ENCODE results near the gene SWAP70. TPM values are rescaled to one million over a fixed set of nuclear protein-coding genes. Genes with fewer than 3 reads are reported as not detected.

SWAP70 gene
- total RNA-seq, 2 donors from 2014 or later = 18.7 to 33.4 TPM

- Histone ChIP-seq H3K27me3 (no peaks in the 10 kb centered on the region), H3K4me1 (no peaks in the 10 kb centered on the region), H3K4me3 (no peak overlapping the region), H3K9me3 (no peaks in the 10 kb centered on the region), H3K36me3 (no peaks in the 10 kb centered on the region), H3K27ac (no peak overlapping the region)
- TF ChIP-seq, protein P1, sequence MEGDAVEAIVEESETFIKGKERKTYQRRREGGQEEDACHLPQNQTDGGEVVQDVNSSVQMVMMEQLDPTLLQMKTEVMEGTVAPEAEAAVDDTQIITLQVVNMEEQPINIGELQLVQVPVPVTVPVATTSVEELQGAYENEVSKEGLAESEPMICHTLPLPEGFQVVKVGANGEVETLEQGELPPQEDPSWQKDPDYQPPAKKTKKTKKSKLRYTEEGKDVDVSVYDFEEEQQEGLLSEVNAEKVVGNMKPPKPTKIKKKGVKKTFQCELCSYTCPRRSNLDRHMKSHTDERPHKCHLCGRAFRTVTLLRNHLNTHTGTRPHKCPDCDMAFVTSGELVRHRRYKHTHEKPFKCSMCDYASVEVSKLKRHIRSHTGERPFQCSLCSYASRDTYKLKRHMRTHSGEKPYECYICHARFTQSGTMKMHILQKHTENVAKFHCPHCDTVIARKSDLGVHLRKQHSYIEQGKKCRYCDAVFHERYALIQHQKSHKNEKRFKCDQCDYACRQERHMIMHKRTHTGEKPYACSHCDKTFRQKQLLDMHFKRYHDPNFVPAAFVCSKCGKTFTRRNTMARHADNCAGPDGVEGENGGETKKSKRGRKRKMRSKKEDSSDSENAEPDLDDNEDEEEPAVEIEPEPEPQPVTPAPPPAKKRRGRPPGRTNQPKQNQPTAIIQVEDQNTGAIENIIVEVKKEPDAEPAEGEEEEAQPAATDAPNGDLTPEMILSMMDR (IDR thresholded peaks at IDR 0.05) = no peak
- no peak for DNase-seq (ENCODE audit: low spot score)
Measured at GRCh38 chr11:9672918-9673317, 9.0 kb downstream of the SWAP70 start.

GRCh38 chr11:9675691-9676090 lies 11.8 kb downstream of the SWAP70 start:
- Histone ChIP-seq H3K4me3 (no peak overlapping the region), H3K9me3 (no peaks in the 10 kb centered on the region), H3K27ac (no peak overlapping the region), H3K4me1 (no peaks in the 10 kb centered on the region), H3K36me3 (no peaks in the 10 kb centered on the region), H3K27me3 (no peaks in the 10 kb centered on the region)
- DNase-seq (ENCODE audit: low spot score) = no peak
- TF ChIP-seq, protein P1 (IDR thresholded peaks at IDR 0.05) = no peak

DNA sequence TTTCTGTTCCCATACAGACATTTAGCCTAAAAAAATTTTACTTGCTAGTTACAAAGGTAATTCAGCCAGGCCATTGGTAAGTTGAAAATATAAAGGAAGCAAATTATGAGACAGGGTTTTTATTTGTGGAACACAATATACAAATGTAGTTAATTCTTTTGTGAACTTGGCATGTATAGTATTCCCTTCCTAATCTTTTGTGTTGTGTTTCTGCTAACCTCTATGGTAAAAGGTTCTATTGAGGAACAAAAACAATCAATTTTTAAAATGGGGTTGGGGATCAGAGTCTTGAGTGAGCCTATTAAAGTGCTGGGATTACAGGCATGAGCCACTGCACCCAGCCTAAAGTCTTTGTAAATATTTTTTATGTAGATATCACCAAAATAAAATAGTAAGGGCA lies 14.1 kb downstream of the SWAP70 start:
- H3K36me3 ChIP-seq = no peaks in the 10 kb centered on the region
- TF ChIP-seq, protein P1 (IDR thresholded peaks at IDR 0.05) = no peak
- no peaks in the 10 kb centered on the region for H3K9me3 ChIP-seq
- no peak for DNase-seq (ENCODE audit: low spot score)
- no peak overlapping the region for H3K27ac ChIP-seq
- H3K4me3 ChIP-seq = no peak overlapping the region
- peaks cover 0 to 10% of the 10 kb centered on the region in 2 donors for H3K4me1 ChIP-seq
- no peaks in the 10 kb centered on the region for H3K27me3 ChIP-seq

DNA sequence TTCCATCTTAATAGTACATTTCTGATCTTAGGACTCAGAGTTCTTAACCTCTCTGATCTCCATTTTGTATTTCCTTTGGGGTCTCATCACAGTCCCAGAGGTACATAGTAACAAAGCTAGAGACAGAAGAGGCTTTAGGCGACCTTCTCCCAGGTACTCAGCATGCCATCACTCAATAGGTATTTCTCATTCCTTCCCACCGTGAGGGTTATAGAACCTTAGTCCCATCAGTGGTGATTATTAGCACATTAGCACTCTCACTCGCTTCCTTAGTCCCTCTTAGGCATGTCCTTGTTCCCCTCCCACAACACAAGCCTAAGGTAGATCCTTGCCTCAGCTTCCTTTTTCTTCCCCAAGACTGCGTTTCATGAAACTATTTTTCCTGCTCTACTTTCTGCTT lies 14.7 kb downstream of the SWAP70 start:
- Histone ChIP-seq H3K4me1 (peaks cover 0 to 10% of the 10 kb centered on the region in 2 donors), H3K27ac (no peak overlapping the region), H3K9me3 (no peaks in the 10 kb centered on the region), H3K4me3 (no peak overlapping the region), H3K27me3 (no peaks in the 10 kb centered on the region), H3K36me3 (no peaks in the 10 kb centered on the region)
- TF ChIP-seq, protein P1 (IDR thresholded peaks at IDR 0.05) = no peak
- DNase-seq (ENCODE audit: low spot score) = no peak

DNA sequence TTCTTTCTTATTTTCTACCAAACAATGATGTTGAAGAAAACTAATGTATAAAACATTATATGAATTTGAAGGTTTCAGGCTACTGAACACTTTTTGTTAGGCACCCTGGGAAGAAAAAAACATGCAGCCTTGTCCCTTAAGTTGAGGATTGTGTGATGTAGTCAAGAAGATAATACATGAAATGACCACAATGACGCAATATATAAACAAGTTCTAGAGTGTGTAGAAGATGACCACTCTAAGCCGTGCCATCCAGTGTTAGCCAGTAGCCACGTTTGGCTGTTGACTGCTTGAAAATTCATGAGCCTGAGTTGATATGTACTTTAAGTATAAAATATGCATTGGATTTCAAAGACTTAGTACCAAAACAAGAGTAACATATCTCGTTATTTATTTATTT lies 16.2 kb downstream of the SWAP70 start:
- H3K4me3 ChIP-seq = no peak overlapping the region
- TF ChIP-seq, protein P1 (IDR thresholded peaks at IDR 0.05) = no peak
- no peaks in the 10 kb centered on the region for H3K27me3 ChIP-seq

More for the DNA sequence above, 16.2 kb downstream of the SWAP70 start:
- no peaks in the 10 kb centered on the region for H3K9me3 ChIP-seq
- H3K36me3 ChIP-seq = no peaks in the 10 kb centered on the region
- H3K27ac ChIP-seq = no peak overlapping the region
- H3K4me1 ChIP-seq = peaks cover 0 to 10% of the 10 kb centered on the region in 2 donors
- DNase-seq (ENCODE audit: low spot score) = no peak
